ENCODE results near the gene RPS25.

RPS25 gene

DNA sequence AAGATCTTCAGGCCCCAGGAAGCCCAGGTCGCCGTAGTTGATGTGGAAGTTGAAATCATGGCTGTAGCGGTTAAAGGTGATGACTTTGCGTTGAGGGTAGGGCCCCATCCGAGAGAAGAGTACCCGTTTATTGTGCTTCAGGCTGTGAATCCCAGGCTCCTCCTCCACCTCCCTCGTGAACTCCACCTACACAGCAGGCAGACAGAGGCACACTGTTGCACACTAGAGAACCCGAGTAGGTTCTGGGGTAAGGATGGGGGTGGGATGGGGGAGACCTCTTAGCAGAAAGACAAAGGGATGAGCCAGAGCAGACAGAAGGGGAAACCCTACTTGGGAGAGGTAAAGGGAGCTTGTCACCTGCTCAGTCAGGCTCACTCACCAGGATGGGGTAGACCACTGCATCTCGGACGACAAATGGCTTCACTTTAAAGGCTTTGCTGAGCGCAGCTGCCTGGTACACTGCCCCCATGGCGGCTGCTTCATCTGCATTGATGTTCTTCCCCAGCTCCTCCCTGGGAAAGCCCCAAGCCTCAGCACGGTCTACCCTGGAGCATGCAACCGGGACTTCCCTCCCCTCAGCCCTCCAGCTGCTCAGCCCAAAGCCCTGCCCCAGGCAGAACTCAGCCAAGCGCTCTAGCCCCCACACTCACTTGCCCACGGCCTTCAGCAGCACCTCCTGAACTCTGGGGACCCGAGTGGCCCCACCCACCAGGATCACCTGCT, 33.5 kb upstream of the RPS25 start:
- no peak overlapping the region for H3K4me3 ChIP-seq
- intact Hi-C loops (cut with DNase I; ENCODE audit: low total_unique reads): no loop called here
- TF ChIP-seq, protein P1, sequence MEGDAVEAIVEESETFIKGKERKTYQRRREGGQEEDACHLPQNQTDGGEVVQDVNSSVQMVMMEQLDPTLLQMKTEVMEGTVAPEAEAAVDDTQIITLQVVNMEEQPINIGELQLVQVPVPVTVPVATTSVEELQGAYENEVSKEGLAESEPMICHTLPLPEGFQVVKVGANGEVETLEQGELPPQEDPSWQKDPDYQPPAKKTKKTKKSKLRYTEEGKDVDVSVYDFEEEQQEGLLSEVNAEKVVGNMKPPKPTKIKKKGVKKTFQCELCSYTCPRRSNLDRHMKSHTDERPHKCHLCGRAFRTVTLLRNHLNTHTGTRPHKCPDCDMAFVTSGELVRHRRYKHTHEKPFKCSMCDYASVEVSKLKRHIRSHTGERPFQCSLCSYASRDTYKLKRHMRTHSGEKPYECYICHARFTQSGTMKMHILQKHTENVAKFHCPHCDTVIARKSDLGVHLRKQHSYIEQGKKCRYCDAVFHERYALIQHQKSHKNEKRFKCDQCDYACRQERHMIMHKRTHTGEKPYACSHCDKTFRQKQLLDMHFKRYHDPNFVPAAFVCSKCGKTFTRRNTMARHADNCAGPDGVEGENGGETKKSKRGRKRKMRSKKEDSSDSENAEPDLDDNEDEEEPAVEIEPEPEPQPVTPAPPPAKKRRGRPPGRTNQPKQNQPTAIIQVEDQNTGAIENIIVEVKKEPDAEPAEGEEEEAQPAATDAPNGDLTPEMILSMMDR (IDR thresholded peaks at IDR 0.05): no peak
- no peak for DNase-seq
- no peaks in the 10 kb centered on the region for H3K27me3 ChIP-seq
- H3K36me3 ChIP-seq: peaks cover 68 to 86% (median 69%) of the 10 kb centered on the region in 3 donors
- no peaks in the 10 kb centered on the region for H3K9me3 ChIP-seq
- peaks cover 0 to 15% (median 13%) of the 10 kb centered on the region in 4 donors for H3K4me1 ChIP-seq
- H3K27ac ChIP-seq: no peak overlapping the region

DNA sequence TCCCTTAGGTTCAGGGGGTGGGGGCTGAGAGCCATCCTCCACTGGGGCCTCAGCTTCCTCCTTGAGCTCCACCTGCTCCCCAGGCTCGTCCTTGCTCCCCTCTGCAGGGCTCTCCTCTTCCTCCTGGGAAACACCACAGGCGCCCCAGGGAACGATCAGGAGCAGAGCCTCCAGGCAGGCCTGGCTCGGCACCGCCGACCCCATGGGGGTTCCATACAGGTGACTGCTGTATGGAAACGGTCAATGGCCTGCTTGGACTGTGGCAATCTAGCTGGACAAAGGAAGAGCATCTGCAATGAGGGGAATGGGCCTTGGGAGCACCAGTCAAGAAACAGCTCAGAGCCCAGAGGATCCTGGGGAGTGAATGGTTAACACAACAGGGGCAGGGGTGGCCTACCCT, 30.9 kb upstream of the RPS25 start:
- Histone ChIP-seq H3K4me1 (no peaks in the 10 kb centered on the region), H3K36me3 (peaks cover 79 to 96% (median 85%) of the 10 kb centered on the region in 3 donors), H3K27ac (no peak overlapping the region), H3K27me3 (no peaks in the 10 kb centered on the region), H3K9me3 (no peaks in the 10 kb centered on the region), H3K4me3 (no peak overlapping the region)
- TF ChIP-seq, protein P1 (IDR thresholded peaks at IDR 0.05): no peak
- no peak for DNase-seq
- intact Hi-C loops (cut with DNase I; ENCODE audit: low total_unique reads): loop anchor here (5.0 kb wide), 1 partner anchor 377 kb away; no protein-coding TSS in a partner anchor

DNA sequence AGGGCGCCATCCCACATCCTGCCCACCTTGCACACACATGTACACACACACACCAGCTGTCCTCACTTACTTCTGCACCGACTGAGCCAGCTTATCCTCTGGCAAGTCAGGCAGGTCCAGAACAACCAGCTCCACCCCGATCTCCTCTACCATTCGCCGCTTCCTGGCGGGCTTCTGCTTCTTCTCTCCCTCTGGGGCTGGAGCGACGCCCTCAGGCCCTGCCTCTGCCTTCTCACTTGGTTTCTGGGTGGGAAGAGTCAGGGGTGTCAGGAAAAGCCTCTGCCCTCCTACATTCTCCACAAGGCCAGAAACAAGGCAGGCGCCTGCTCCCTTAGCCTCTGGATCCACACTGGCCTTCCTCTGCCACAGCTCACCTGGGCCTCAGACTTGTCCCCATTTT, 30.5 kb upstream of the RPS25 start:
- intact Hi-C loops (cut with DNase I; ENCODE audit: low total_unique reads): loop anchor here (5.0 kb wide), 1 partner anchor 376 kb away; no protein-coding TSS in a partner anchor
- TF ChIP-seq, protein P1 (IDR thresholded peaks at IDR 0.05): no peak
- no peak for DNase-seq
- no peaks in the 10 kb centered on the region for H3K4me1 ChIP-seq
- no peak overlapping the region for H3K4me3 ChIP-seq
- H3K27ac ChIP-seq: no peak overlapping the region
- H3K36me3 ChIP-seq: peaks cover 79 to 91% (median 85%) of the 10 kb centered on the region in 3 donors
- no peaks in the 10 kb centered on the region for H3K9me3 ChIP-seq
- H3K27me3 ChIP-seq: no peaks in the 10 kb centered on the region

- Histone ChIP-seq H3K4me3 (no peak overlapping the region), H3K9me3 (no peaks in the 10 kb centered on the region), H3K4me1 (no peaks in the 10 kb centered on the region), H3K36me3 (peaks cover 66 to 77% (median 71%) of the 10 kb centered on the region in 3 donors), H3K27me3 (no peaks in the 10 kb centered on the region), H3K27ac (no peak overlapping the region)
- no peak for DNase-seq
- intact Hi-C loops (cut with DNase I; ENCODE audit: low total_unique reads): loop anchor here (5.0 kb wide), 1 partner anchor 375 kb away; no protein-coding TSS in a partner anchor
- TF ChIP-seq, protein P1 (IDR thresholded peaks at IDR 0.05): no peak
Observed at GRCh38 chr11:119047205-119047604, 29.1 kb upstream of the RPS25 start.

GRCh38 chr11:119046489-119046888, 28.3 kb upstream of the RPS25 start:
- H3K4me1 ChIP-seq: no peaks in the 10 kb centered on the region
- TF ChIP-seq, protein P1 (IDR thresholded peaks at IDR 0.05): no peak
- no peak overlapping the region for H3K27ac ChIP-seq
- H3K36me3 ChIP-seq: peaks cover 59 to 70% (median 64%) of the 10 kb centered on the region in 3 donors
- H3K4me3 ChIP-seq: no peak overlapping the region
- no peak for DNase-seq
- intact Hi-C loops (cut with DNase I; ENCODE audit: low total_unique reads): loop anchor here (5.0 kb wide), 1 partner anchor 374 kb away; no protein-coding TSS in a partner anchor
- H3K27me3 ChIP-seq: no peaks in the 10 kb centered on the region
- H3K9me3 ChIP-seq: no peaks in the 10 kb centered on the region

All from tibial artery (tissue), 4 donors.